Measurements from ENCODE around the gene SPTBN1.
"Not testable (repeated sequence)": the region's sequence is repeated elsewhere in the genome, so short reads cannot be mapped to it uniquely, and the experiment has no call there.

SPTBN1 gene

DNA sequence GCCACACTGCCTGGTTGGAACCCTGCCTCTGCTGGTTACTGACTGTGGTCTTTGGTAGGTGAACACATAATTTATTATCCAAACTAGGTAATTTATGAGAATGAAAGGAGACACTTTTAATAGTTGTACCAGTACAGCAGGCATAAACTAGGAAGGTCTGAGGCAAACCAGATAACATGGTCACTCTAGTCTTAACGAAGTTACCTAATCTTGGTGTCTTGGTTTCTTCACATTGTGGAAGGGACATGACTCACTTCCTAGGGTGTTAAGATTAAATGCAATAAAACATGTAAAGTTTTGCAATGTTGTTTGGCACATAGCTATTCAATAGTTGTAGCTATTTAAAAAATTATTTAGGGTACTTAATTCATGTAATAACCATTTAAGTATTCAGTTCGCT, 23.3 kb downstream of the SPTBN1 start:
- peak overlapping the region; percentile 43 for H3K27ac ChIP-seq (ENCODE audit: low read depth, low read length)
- H3K9ac ChIP-seq (ENCODE audit: low read length): no peak overlapping the region
- peaks cover 53% of the 10 kb centered on the region for H3K4me1 ChIP-seq (ENCODE audit: control insufficient read depth, insufficient read depth, low read length)

DNA sequence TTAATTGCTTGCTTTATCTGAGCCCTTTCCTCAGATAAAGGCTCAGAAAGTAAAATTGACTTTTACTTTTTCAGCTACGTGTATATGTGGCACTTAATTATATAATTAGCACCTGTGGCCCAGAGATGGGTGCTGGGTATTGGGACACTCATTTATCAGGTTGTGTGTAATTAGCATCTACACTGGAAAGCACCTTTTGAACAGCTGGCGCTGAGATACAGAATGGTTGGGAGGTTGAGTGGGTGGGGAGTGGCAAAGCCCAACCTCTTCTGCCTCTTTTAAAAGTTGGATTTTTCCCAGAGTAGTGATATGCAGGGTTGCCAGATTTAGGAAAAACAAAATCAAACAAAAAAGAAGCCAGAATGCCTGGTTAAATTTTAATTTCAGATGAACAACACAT, 23.9 kb downstream of the SPTBN1 start:
- H3K9ac ChIP-seq (ENCODE audit: low read length): no peak overlapping the region
- H3K27me3 ChIP-seq (ENCODE audit: control insufficient read depth, insufficient read depth, low read length): no peaks in the 10 kb centered on the region
- H3K27ac ChIP-seq (ENCODE audit: low read depth, low read length): peak overlapping the region; percentile 48
- H3K4me1 ChIP-seq (ENCODE audit: control insufficient read depth, insufficient read depth, low read length): peaks cover 53% of the 10 kb centered on the region
- no peak overlapping the region for H3K4me3 ChIP-seq (ENCODE audit: low read length)
- no peaks in the 10 kb centered on the region for H3K36me3 ChIP-seq (ENCODE audit: control insufficient read depth, insufficient read depth, low read length)

More for the DNA sequence above, 23.3 kb downstream of the SPTBN1 start:
- Histone ChIP-seq H3K4me3 (ENCODE audit: low read length) (no peak overlapping the region), H3K27me3 (ENCODE audit: control insufficient read depth, insufficient read depth, low read length) (no peaks in the 10 kb centered on the region), H3K36me3 (ENCODE audit: control insufficient read depth, insufficient read depth, low read length) (no peaks in the 10 kb centered on the region)

DNA sequence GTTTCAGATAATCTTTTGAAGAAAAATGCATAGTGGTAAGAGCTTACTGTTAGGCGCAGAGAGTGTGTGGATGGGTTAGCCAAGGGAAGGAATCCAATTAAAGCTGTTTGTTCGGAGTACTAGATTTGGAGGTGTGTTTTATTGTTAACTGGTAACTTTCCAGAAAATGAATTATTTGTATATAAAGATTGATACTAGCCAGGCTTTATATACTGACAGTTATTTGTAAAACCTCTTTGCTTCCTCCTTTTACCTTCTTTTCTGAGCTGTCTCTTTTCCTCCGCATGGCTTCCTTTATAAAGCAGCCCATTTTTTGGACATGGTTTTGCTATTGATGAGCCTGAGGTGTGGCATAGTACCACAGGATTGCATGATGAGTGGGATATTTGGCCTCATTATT, 25.6 kb downstream of the SPTBN1 start:
- no peak overlapping the region for H3K4me3 ChIP-seq (ENCODE audit: low read length)
- H3K4me1 ChIP-seq (ENCODE audit: control insufficient read depth, insufficient read depth, low read length): peaks cover 51% of the 10 kb centered on the region
- H3K9ac ChIP-seq (ENCODE audit: low read length): no peak overlapping the region
- H3K27ac ChIP-seq (ENCODE audit: low read depth, low read length): peak overlapping the region; percentile 48
- no peaks in the 10 kb centered on the region for H3K27me3 ChIP-seq (ENCODE audit: control insufficient read depth, insufficient read depth, low read length)
- no peaks in the 10 kb centered on the region for H3K36me3 ChIP-seq (ENCODE audit: control insufficient read depth, insufficient read depth, low read length)

DNA sequence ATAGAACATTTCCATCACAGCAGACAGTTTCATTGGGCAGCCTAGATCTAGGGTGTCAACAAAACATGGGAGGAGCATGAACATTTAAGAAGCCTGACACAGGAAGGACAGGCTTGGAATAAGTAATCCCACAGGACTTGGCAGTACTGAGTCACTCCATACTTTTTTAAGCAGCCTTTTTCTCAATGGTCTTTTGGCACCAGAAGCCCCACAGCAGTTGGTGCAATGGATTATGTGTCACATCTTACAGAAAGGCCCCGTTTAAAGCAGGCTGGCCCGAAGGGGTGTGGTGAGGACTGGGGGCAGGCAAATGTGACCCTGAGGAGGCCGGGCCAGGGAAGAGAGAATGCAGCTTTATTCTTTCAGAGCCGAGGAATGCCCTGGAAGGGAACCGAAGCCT, 26.6 kb downstream of the SPTBN1 start:
- Histone ChIP-seq H3K27ac (ENCODE audit: low read depth, low read length) (peak overlapping the region; percentile 48), H3K9ac (ENCODE audit: low read length) (no peak overlapping the region), H3K36me3 (ENCODE audit: control insufficient read depth, insufficient read depth, low read length) (no peaks in the 10 kb centered on the region), H3K27me3 (ENCODE audit: control insufficient read depth, insufficient read depth, low read length) (no peaks in the 10 kb centered on the region), H3K4me1 (ENCODE audit: control insufficient read depth, insufficient read depth, low read length) (peaks cover 48% of the 10 kb centered on the region), H3K4me3 (ENCODE audit: low read length) (no peak overlapping the region)

DNA sequence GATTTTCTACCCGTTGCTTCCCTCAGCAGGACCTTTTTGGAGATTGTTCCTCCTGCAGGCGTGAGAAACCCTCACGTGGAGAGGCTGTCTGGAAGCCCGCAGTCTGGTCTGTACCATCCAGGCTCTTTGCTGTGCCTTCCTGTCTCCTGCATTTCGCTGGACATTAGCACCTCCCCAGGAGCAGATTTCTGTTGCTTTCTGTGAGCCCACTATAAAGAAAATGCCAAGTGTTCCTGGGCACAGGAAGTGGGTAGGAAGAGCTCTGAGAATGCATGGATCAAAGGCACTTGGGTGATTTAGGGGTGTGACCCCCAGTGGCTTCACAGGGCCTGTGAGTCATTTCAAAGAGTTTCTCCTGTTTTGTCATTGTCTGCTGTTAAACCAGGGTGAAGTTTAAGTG, 27.3 kb downstream of the SPTBN1 start:
- no peak overlapping the region for H3K27ac ChIP-seq (ENCODE audit: low read depth, low read length)
- H3K9ac ChIP-seq (ENCODE audit: low read length): no peak overlapping the region
- H3K4me1 ChIP-seq (ENCODE audit: control insufficient read depth, insufficient read depth, low read length): peaks cover 41% of the 10 kb centered on the region
- no peaks in the 10 kb centered on the region for H3K27me3 ChIP-seq (ENCODE audit: control insufficient read depth, insufficient read depth, low read length)
- H3K36me3 ChIP-seq (ENCODE audit: control insufficient read depth, insufficient read depth, low read length): no peaks in the 10 kb centered on the region
- H3K4me3 ChIP-seq (ENCODE audit: low read length): peak overlapping the region; percentile 27

DNA sequence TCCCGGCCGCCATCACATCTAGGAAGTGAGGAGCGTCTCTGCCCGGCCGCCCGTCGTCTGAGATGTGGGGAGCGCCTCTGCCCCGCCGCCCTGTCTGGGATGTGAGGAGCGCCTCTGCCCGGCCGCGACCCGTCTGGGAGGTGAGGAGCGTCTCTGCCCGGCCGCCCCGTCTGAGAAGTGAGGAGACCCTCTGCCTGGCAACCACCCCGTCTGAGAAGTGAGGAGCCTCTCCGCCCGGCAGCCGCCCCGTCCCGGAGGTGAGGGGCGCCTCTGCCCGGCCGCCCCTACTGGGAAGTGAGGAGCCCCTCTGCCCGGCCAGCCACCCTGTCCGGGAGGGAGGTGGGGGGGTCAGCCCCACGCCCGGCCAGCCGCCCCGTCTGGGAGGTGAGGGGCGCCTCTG, 29.6 kb downstream of the SPTBN1 start:
- H3K36me3 ChIP-seq (ENCODE audit: control insufficient read depth, insufficient read depth, low read length); H3K9ac ChIP-seq (ENCODE audit: low read length); H3K4me3 ChIP-seq (ENCODE audit: low read length); H3K27me3 ChIP-seq (ENCODE audit: control insufficient read depth, insufficient read depth, low read length); H3K27ac ChIP-seq (ENCODE audit: low read depth, low read length): not testable (repeated sequence)
- H3K4me1 ChIP-seq (ENCODE audit: control insufficient read depth, insufficient read depth, low read length): peaks cover 27% of the 10 kb centered on the region

DNA sequence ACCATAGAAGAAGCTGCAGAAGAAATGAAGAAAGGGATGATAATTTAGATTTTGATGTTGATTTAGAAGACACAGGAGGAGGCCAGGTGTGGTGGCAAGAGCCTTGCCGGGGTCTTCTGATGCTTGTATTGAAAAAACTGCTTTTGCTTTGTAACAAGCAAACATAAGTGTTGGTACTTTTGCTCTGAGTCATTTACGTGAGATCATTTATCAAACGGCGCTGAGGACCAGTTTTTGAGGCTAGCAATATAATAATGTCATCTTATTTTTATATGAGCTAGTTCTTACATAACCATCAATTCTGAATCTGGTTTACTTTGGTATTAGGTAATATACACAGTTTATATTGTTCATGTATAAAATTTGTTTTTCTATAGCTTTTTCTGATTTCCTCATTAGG, 30.6 kb downstream of the SPTBN1 start:
- Histone ChIP-seq H3K4me1 (ENCODE audit: control insufficient read depth, insufficient read depth, low read length) (peaks cover 21% of the 10 kb centered on the region), H3K27ac (ENCODE audit: low read depth, low read length) (no peak overlapping the region), H3K36me3 (ENCODE audit: control insufficient read depth, insufficient read depth, low read length) (no peaks in the 10 kb centered on the region), H3K9ac (ENCODE audit: low read length) (no peak overlapping the region), H3K27me3 (ENCODE audit: control insufficient read depth, insufficient read depth, low read length) (no peaks in the 10 kb centered on the region), H3K4me3 (ENCODE audit: low read length) (no peak overlapping the region)

DNA sequence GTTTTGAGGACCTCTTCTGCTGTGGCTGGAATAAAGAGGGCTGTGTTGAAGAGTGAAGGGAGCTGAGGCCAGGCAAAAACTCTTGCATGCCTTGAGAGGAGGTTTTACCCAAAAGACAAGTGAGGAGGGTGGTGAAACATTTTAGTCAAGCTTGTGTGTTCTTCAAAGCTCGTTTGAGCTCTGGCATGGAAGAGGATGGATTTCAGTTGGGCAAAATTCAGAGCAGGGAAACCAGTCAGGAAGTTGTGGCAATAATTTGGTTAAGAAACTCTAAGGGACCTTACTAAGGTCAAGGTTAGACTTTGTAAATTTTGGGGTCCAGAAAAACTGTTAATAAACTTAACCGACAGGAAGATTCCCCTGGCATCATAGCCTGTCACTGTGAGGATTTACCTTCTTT, 34.7 kb downstream of the SPTBN1 start:
- no peak overlapping the region for H3K4me3 ChIP-seq (ENCODE audit: low read length)
- H3K9ac ChIP-seq (ENCODE audit: low read length): no peak overlapping the region
- H3K27ac ChIP-seq (ENCODE audit: low read depth, low read length): no peak overlapping the region
- no peaks in the 10 kb centered on the region for H3K27me3 ChIP-seq (ENCODE audit: control insufficient read depth, insufficient read depth, low read length)
- peaks cover 3% of the 10 kb centered on the region for H3K4me1 ChIP-seq (ENCODE audit: control insufficient read depth, insufficient read depth, low read length)
- no peaks in the 10 kb centered on the region for H3K36me3 ChIP-seq (ENCODE audit: control insufficient read depth, insufficient read depth, low read length)

DNA sequence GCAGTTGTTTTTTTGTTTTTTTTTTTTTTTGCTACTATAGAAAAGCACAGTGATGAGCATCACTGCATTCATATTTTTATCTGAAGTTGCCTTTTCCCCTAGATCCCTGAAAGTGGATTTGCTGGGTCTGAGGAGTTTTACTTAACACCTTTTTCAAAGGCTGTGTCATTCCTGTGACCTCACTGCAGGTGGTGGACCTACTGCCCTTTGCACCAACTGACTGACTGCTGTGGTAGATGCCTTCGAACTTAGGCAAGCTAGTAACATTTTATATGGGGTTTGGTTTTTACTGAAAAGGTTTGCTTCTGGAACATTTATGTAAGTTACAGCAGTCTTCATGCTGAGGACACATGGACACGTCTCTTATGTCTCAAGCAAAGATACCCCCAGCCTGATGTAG, 36.2 kb downstream of the SPTBN1 start:
- Histone ChIP-seq H3K27me3 (ENCODE audit: control insufficient read depth, insufficient read depth, low read length) (no peaks in the 10 kb centered on the region), H3K4me3 (ENCODE audit: low read length) (no peak overlapping the region), H3K27ac (ENCODE audit: low read depth, low read length) (no peak overlapping the region), H3K9ac (ENCODE audit: low read length) (no peak overlapping the region), H3K36me3 (ENCODE audit: control insufficient read depth, insufficient read depth, low read length) (no peaks in the 10 kb centered on the region), H3K4me1 (ENCODE audit: control insufficient read depth, insufficient read depth, low read length) (peaks cover 6% of the 10 kb centered on the region)

DNA sequence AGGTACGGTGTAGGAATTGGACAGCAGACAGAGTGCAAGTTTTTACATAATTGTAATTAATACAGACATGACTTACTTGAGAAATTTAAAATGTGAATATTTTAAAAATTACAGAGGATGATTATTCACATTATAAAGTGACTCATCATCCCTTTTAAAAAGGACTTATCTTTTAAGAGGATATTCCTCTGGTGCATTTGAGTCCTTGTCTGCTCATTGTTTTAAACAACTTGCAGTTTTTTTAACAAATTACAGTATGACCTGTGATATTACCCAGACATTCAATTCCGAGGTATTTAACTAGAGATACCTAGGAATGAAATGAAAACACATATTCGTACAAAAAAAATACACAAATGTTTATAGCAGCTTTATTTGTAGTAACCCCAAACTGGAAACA, 38.0 kb downstream of the SPTBN1 start:
- peaks cover 10% of the 10 kb centered on the region for H3K4me1 ChIP-seq (ENCODE audit: control insufficient read depth, insufficient read depth, low read length)
- H3K36me3 ChIP-seq (ENCODE audit: control insufficient read depth, insufficient read depth, low read length): no peaks in the 10 kb centered on the region
- H3K4me3 ChIP-seq (ENCODE audit: low read length): no peak overlapping the region
- no peak overlapping the region for H3K9ac ChIP-seq (ENCODE audit: low read length)
- H3K27me3 ChIP-seq (ENCODE audit: control insufficient read depth, insufficient read depth, low read length): no peaks in the 10 kb centered on the region
- no peak overlapping the region for H3K27ac ChIP-seq (ENCODE audit: low read depth, low read length)

DNA sequence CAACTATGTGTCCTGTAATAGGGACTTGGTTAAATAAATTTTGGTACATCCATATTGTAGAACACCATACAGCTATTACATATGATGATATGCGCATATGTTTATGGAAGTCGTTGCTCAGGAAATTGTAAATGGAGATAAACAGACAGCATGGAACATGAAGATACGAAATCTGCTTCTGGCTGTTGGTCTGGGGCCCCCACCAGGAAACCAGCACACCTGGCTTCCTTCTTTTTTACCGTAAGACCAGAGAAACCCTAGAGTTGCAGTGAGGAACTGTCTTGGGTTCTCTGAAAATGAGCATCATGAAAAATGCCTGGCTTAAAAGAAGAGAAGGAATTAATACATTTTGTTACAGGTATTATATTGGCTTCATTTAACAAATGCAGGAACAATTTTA, 40.8 kb downstream of the SPTBN1 start:
- H3K27ac ChIP-seq (ENCODE audit: low read depth, low read length): no peak overlapping the region
- no peaks in the 10 kb centered on the region for H3K36me3 ChIP-seq (ENCODE audit: control insufficient read depth, insufficient read depth, low read length)
- no peak overlapping the region for H3K9ac ChIP-seq (ENCODE audit: low read length)
- H3K4me3 ChIP-seq (ENCODE audit: low read length): no peak overlapping the region
- H3K4me1 ChIP-seq (ENCODE audit: control insufficient read depth, insufficient read depth, low read length): peaks cover 17% of the 10 kb centered on the region
- H3K27me3 ChIP-seq (ENCODE audit: control insufficient read depth, insufficient read depth, low read length): no peaks in the 10 kb centered on the region

DNA sequence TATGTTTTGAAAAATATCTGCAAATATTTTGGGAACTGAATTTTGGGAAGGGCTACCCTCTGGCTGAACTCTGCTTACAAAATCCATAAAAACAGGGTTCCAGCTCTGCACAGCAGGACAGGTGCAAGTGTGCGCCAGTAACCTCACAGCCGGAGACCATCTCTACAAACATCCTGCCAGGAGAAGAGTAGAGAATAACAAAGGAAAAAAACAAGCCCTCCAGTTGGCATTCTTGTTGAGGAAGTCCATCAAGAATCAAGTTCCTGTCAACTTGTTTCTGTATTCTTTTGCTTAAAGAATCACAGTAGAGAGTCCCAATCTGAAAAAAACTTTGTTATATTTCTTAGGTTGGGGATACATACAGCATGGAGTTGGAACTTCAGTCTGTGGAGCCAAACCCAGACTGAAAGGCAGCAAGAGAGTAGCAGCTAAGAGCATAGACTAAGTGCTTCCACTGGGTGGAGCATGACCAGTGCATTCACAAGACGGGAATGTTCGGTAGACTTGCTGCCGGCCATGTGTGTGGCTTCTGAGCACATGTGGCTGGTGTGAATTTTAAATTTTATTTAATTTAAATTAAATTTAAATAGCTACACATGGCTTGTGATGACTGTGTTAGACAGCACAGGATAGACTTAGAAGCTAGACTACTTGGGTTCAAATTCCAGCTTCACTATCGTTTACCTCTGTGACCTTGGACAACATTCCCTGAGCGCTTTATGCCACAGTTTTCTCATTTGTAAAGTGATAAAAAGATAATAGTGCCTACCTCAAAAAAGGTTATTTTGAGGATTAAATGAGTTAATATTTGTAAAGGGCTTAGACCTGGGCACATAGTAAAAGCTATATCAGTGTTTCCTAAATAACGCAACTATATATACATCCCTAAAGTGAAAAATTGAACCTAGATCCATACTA, 41.9 kb downstream of the SPTBN1 start:
- H3K36me3 ChIP-seq (ENCODE audit: control insufficient read depth, insufficient read depth, low read length): no peaks in the 10 kb centered on the region
- H3K4me3 ChIP-seq (ENCODE audit: low read length): no peak overlapping the region
- H3K4me1 ChIP-seq (ENCODE audit: control insufficient read depth, insufficient read depth, low read length): peaks cover 27% of the 10 kb centered on the region
- no peaks in the 10 kb centered on the region for H3K27me3 ChIP-seq (ENCODE audit: control insufficient read depth, insufficient read depth, low read length)
- H3K9ac ChIP-seq (ENCODE audit: low read length): no peak overlapping the region
- no peak overlapping the region for H3K27ac ChIP-seq (ENCODE audit: low read depth, low read length)

DNA sequence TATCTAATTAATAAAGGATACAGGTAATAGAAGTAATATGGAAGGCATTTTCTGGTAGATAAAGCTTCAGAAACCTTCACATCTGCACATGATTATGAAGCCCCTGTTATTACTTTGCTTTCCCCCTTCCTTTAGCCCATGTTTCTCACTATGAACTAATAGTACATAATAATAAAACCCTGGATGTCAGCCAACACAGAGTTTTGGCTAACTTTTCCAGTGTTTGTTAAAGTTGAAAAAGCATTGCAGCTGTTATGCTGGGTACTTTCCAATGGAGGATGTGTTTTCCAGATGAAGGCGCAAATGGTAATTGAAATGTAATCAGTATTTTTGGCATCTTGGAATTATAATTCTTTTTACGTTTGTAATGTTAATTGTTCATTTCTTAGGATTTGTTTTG, 43.5 kb downstream of the SPTBN1 start:
- no peak overlapping the region for H3K9ac ChIP-seq (ENCODE audit: low read length)
- no peaks in the 10 kb centered on the region for H3K36me3 ChIP-seq (ENCODE audit: control insufficient read depth, insufficient read depth, low read length)
- H3K4me1 ChIP-seq (ENCODE audit: control insufficient read depth, insufficient read depth, low read length): peaks cover 36% of the 10 kb centered on the region
- H3K27ac ChIP-seq (ENCODE audit: low read depth, low read length): no peak overlapping the region
- H3K4me3 ChIP-seq (ENCODE audit: low read length): no peak overlapping the region
- H3K27me3 ChIP-seq (ENCODE audit: control insufficient read depth, insufficient read depth, low read length): no peaks in the 10 kb centered on the region

All from rectal smooth muscle tissue (tissue), 1 donor.